H1 (cell line): Measurements from ENCODE around the gene DOHH.

Source experiments
- BRCA1 ChIP-seq: IDR thresholded peaks from 2 replicates; pipeline ENCODE4 v1.6.1; 2012; ENCODE audit warnings: low read depth, low read length, improper control_type of control experiment
- CTCF ChIP-seq, 3 experiments: IDR thresholded peaks; 1 replicate in 2 of 3; 2 replicates in 1 of 3; pipeline versions ENCODE4 v1.5.1 to v1.6.1; 2011; ENCODE audit warnings: low read length in 3 of 3, mild to moderate bottlenecking in 3 of 3, inconsistent platforms in 2 of 3, low read depth in 1 of 3, moderate library complexity in 1 of 3; ENCODE audit not compliant: insufficient read depth in 1 of 3; ENCODE audit errors: control extremely low read depth in 1 of 3
- EGR1 ChIP-seq: IDR thresholded peaks from 2 replicates; pipeline ENCODE4 v1.6.1; 2011; ENCODE audit warnings: low read depth, low read length, borderline replicate concordance
- EZH2 ChIP-seq: fragments of 200-600 bp; sonication (generic); IDR thresholded peaks from 2 replicates; pipeline ENCODE4 v1.7.1; 2012; ENCODE audit warnings: low read depth, mild to moderate bottlenecking, moderate library complexity, low read length, inconsistent platforms; ENCODE audit not compliant: severe bottlenecking
- GABPA ChIP-seq: IDR thresholded peaks from 2 replicates; pipeline ENCODE4 v1.6.1; 2011; ENCODE audit warnings: mild to moderate bottlenecking, low read length, moderate library complexity, borderline replicate concordance; ENCODE audit not compliant: insufficient read depth
- HDAC6 ChIP-seq: IDR thresholded peaks from one replicate; pipeline ENCODE4 v1.7.1; 2012; ENCODE audit warnings: low read depth, mild to moderate bottlenecking, inconsistent platforms, low read length, moderate library complexity
- JUN ChIP-seq: IDR thresholded peaks from 2 replicates; pipeline ENCODE4 v1.6.1; 2011; ENCODE audit warnings: low read depth, mild to moderate bottlenecking, improper control_type of control experiment, low read length
- MAX ChIP-seq: IDR thresholded peaks from 2 replicates; pipeline ENCODE4 v1.6.1; 2012; ENCODE audit warnings: inconsistent platforms
- PHF8 ChIP-seq: fragments of 200-600 bp; sonication (generic); conservative IDR thresholded peaks from 2 replicates; pipeline ENCODE4 v1.7.1; 2012; ENCODE audit warnings: low read depth, mild to moderate bottlenecking, inconsistent platforms, low read length, moderate library complexity
- POLR2A ChIP-seq, 2 experiments: IDR thresholded peaks; 1 replicate in 1 of 2; 2 replicates in 1 of 2; pipeline ENCODE4 v1.6.1; 2011; ENCODE audit warnings: low read depth in 2 of 2, low read length in 2 of 2, mild to moderate bottlenecking in 2 of 2; ENCODE audit errors: control extremely low read depth in 1 of 2
- POLR2AphosphoS5 ChIP-seq: IDR thresholded peaks from 2 replicates; pipeline ENCODE4 v1.6.1; 2011; ENCODE audit warnings: low read depth, low read length
- RAD21 ChIP-seq, 2 experiments: IDR thresholded peaks in 1 of 2; conservative IDR thresholded peaks in 1 of 2; 2 replicates each; pipeline ENCODE4 v1.6.1; 2011; ENCODE audit warnings: low read depth in 2 of 2, low read length in 2 of 2, improper control_type of control experiment in 1 of 2, inconsistent platforms in 1 of 2, mild to moderate bottlenecking in 1 of 2, moderate library complexity in 1 of 2
- USF2 ChIP-seq: IDR thresholded peaks from 2 replicates; pipeline ENCODE4 v1.6.1; 2011; ENCODE audit warnings: low read length, improper control_type of control experiment
- TF ChIP-seq, protein P1 (sequence below): IDR thresholded peaks from 2 replicates; pipeline ENCODE4 v1.6.1; 2012; ENCODE audit warnings: inconsistent platforms

- TF ChIP-seq HDAC6 (no peak), POLR2AphosphoS5 (no peak), RAD21 (IDR thresholded peaks at IDR 0.05 in 1 of 2, conservative IDR thresholded peaks at IDR 0.05 in 1 of 2; ENCODE audit: low read depth in 2 of 2, low read length in 2 of 2) (no peak), EZH2 (no peak), MAX (no peak), JUN (no peak), CTCF (IDR thresholded peaks at IDR 0.05; ENCODE audit: control extremely low read depth in 1 of 3, insufficient read depth in 1 of 3, low read depth in 1 of 3, low read length in 3 of 3) (no peak), EGR1 (no peak), USF2 (no peak), POLR2A (IDR thresholded peaks at IDR 0.05; ENCODE audit: control extremely low read depth in 1 of 2, low read depth in 2 of 2, low read length in 2 of 2) (no peak), GABPA (no peak), BRCA1 (no peak), PHF8 (no peak)
- TF ChIP-seq, protein P1, sequence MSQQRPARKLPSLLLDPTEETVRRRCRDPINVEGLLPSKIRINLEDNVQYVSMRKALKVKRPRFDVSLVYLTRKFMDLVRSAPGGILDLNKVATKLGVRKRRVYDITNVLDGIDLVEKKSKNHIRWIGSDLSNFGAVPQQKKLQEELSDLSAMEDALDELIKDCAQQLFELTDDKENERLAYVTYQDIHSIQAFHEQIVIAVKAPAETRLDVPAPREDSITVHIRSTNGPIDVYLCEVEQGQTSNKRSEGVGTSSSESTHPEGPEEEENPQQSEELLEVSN: no peak
Observed at GRCh38 chr19:3478409-3479176, 21.9 kb downstream of the DOHH start.
